Measurements from ENCODE around the gene UGT2B10. TPM values are rescaled to one million over a fixed set of nuclear protein-coding genes. Genes with fewer than 3 reads are reported as not detected.
A peak's percentile ranks its signal among the peaks of the same experiment; 100 is the strongest.
"Not testable (repeated sequence)": the region's sequence is repeated elsewhere in the genome, so short reads cannot be mapped to it uniquely, and the experiment has no call there.

Gene UGT2B10
- under 1 TPM in 1 of 4 donors, not detected in 3; 0.27 TPM for total RNA-seq

GRCh38 chr4:68815617-68816409 is at the start of gene UGT2B10:
TSS of gene UGT2B10 (plus strand) at chr4:68815994. CDS start at chr4:68816020, 26 bp downstream.
- peak in 1 of 3 donors; percentile 22 for TF ChIP-seq POLR2AphosphoS5 (IDR thresholded peaks at IDR 0.05)
- H3K36me3 ChIP-seq; in situ Hi-C loops (cut with MboI; ENCODE audit: low pct_ligation_motif_present in 1 of 4, low pct_unique_long_range_greater_than_20kb in 1 of 4, low sequenced_read_pairs in 3 of 4); H3K9me3 ChIP-seq; H3K27me3 ChIP-seq; H3K4me3 ChIP-seq; DNase-seq; intact Hi-C loops (cut with DNase I; ENCODE audit: low total_unique reads): not testable (repeated sequence)
- Histone ChIP-seq H3K27ac (peak within 1 kb of the TSS in 1 of 4 donors; percentile 13), H3K4me1 (peaks cover 0 to 10% (median 4%) of the 10 kb centered on the region in 4 donors)
- WGBS, 2 donors (ENCODE audit: low coverage in 1 of 2), result 27 to 41% methylated on average over 4 of the region's 4 CpGs

GRCh38 chr4:68771836-68772235 is 44.0 kb upstream of the UGT2B10 start:
- H3K27me3 ChIP-seq; intact Hi-C loops (cut with DNase I; ENCODE audit: low total_unique reads); H3K4me3 ChIP-seq; H3K9me3 ChIP-seq; in situ Hi-C loops (cut with MboI; ENCODE audit: low pct_ligation_motif_present in 1 of 4, low pct_unique_long_range_greater_than_20kb in 1 of 4, low sequenced_read_pairs in 3 of 4); H3K27ac ChIP-seq; H3K4me1 ChIP-seq; DNase-seq; H3K36me3 ChIP-seq: not testable (repeated sequence)

GRCh38 chr4:68773699-68774098 is 42.1 kb upstream of the UGT2B10 start:
- H3K4me3 ChIP-seq, result no peak overlapping the region
- in situ Hi-C loops (cut with MboI; ENCODE audit: low pct_ligation_motif_present in 1 of 4, low pct_unique_long_range_greater_than_20kb in 1 of 4, low sequenced_read_pairs in 3 of 4) (no loop called here), intact Hi-C loops (cut with DNase I; ENCODE audit: low total_unique reads) (no loop called here)
- TF ChIP-seq POLR2A (IDR thresholded peaks at IDR 0.05) (no peak), POLR2AphosphoS5 (IDR thresholded peaks at IDR 0.05) (no peak), EP300 (IDR thresholded peaks at IDR 0.05; ENCODE audit: low read depth) (no peak), CTCF (IDR thresholded peaks at IDR 0.05) (no peak)
- H3K9me3 ChIP-seq, result no peaks in the 10 kb centered on the region
- no peak overlapping the region for H3K27ac ChIP-seq
- 92 to 100% methylated on average over 1 to 5 of the region's 5 CpGs for WGBS, 2 donors (ENCODE audit: low coverage in 1 of 2)
- DNase-seq, result no peak
- H3K27me3 ChIP-seq, result no peaks in the 10 kb centered on the region
- no peaks in the 10 kb centered on the region for H3K4me1 ChIP-seq
- H3K36me3 ChIP-seq, result no peaks in the 10 kb centered on the region

GRCh38 chr4:68780232-68780631 is 35.6 kb upstream of the UGT2B10 start:
- in situ Hi-C loops (cut with MboI; ENCODE audit: low pct_ligation_motif_present in 1 of 4, low pct_unique_long_range_greater_than_20kb in 1 of 4, low sequenced_read_pairs in 3 of 4), result no loop called here
- Histone ChIP-seq H3K36me3 (no peaks in the 10 kb centered on the region), H3K27ac (no peak overlapping the region), H3K9me3 (peaks cover 6 to 14% of the 10 kb centered on the region in 2 donors), H3K4me3 (no peak overlapping the region), H3K4me1 (no peaks in the 10 kb centered on the region), H3K27me3 (no peaks in the 10 kb centered on the region)
- no peak for DNase-seq
- TF ChIP-seq POLR2AphosphoS5 (IDR thresholded peaks at IDR 0.05) (no peak), EP300 (IDR thresholded peaks at IDR 0.05; ENCODE audit: low read depth) (no peak), POLR2A (IDR thresholded peaks at IDR 0.05) (no peak), CTCF (IDR thresholded peaks at IDR 0.05) (no peak)
- WGBS, 2 donors (ENCODE audit: low coverage in 1 of 2), result 68 to 88% methylated on average over 1 of the region's 1 CpG
- intact Hi-C loops (cut with DNase I; ENCODE audit: low total_unique reads), result no loop called here

- intact Hi-C loops (cut with DNase I; ENCODE audit: low total_unique reads), result no loop called here
- H3K4me1 ChIP-seq, result peaks cover 0 to 7% (median 1%) of the 10 kb centered on the region in 4 donors
- H3K4me3 ChIP-seq, result no peak overlapping the region
- H3K27ac ChIP-seq, result no peak overlapping the region
- WGBS, 2 donors (ENCODE audit: low coverage in 1 of 2), result 64 to 100% methylated on average over 1 of the region's 1 CpG
- H3K36me3 ChIP-seq, result no peaks in the 10 kb centered on the region
- DNase-seq, result no peak
- H3K9me3 ChIP-seq, result no peaks in the 10 kb centered on the region
- in situ Hi-C loops (cut with MboI; ENCODE audit: low pct_ligation_motif_present in 1 of 4, low pct_unique_long_range_greater_than_20kb in 1 of 4, low sequenced_read_pairs in 3 of 4), result no loop called here
- H3K27me3 ChIP-seq, result no peaks in the 10 kb centered on the region
- TF ChIP-seq EP300 (IDR thresholded peaks at IDR 0.05; ENCODE audit: low read depth) (no peak), POLR2A (IDR thresholded peaks at IDR 0.05) (no peak), CTCF (IDR thresholded peaks at IDR 0.05) (no peak), POLR2AphosphoS5 (IDR thresholded peaks at IDR 0.05) (no peak)
These were observed 18.7 kb upstream of the UGT2B10 start for GRCh38 chr4:68797048-68797447.

Data from transverse colon (tissue), 4 donors.